SK-N-MC (cell line): ENCODE data around the gene MYO15A.

ENCODE experiments used
- EZH2 ChIP-seq: fragments of 200-600 bp; sonication (generic); IDR thresholded peaks from one replicate; pipeline ENCODE4 v1.6.1; 2017; ENCODE audit warnings: antibody characterized with exemption
- POLR2AphosphoS5 ChIP-seq: IDR thresholded peaks from 2 replicates; pipeline ENCODE4 v1.6.1; 2012; ENCODE audit warnings: mild to moderate bottlenecking, low read depth, low read length, borderline replicate concordance

DNA sequence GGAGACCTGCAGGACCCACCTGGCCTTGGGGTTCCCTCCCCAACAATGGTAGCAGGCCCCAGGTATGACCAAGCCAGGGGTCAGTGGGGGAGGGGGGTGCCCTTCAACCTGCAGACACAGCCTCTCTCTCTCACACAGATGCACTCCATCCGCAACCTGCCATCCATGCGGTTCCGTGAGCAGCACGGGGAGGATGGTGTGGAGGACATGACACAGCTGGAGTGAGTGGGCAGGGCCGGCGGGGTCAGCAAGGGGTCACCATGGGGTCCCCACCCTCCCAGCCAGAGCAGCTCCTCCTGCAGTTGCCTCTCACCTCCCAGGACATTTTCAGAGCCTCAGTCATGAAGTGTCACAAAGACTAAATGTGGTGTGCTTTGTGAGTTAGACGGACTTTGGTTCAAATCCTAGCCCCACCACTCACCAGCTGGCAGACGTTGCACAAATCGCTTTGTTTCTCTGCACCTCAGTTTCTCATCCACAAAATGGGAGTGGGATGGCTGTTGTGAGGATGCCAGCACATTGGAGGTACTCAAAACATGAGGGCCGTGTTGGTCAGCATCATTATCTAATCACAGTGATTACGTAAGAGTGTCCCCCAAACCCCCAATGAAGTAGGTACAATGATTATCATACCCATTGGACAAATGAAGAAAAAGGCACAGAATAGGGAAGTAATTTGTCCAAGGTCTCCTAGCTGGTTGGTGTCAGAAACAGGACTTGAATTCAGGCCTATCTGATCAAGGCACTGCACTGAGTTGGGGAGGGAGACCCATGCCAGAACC is 16.0 kb downstream of the MYO15A start:
- TF ChIP-seq POLR2AphosphoS5 (no peak), EZH2 (no peak)
